Astrocyte (in vitro differentiated cells and primary cell): ENCODE results near the gene POLE4. TPM values are rescaled to one million over a fixed set of nuclear protein-coding genes. Genes with fewer than 3 reads are reported as not detected.
A peak's percentile ranks its signal among the peaks of the same experiment; 100 is the strongest.

Experiments
- DNase-seq: peaks from one replicate; pipeline ENCODE4 v3.0.0-alpha.2; 2010; ENCODE audit warnings: low read depth
- FAIRE-seq: peaks from 2 replicates; lab custom pipeline; 2011; peaks lifted over from hg19 to GRCh38; lab: Jason Lieb, UNC
- H2AFZ ChIP-seq: 2 replicates; pipeline ENCODE4 v1.6.0; 2012; ENCODE audit warnings: low read depth, low read length, inconsistent platforms
- H3K27ac ChIP-seq: 2 replicates; pipeline ENCODE4 v1.5.1; 2011; ENCODE audit warnings: low read depth, low read length, inconsistent platforms
- H3K27me3 ChIP-seq: 2 replicates; pipeline ENCODE4 v1.6.0; 2011; ENCODE audit warnings: low read length, inconsistent platforms; ENCODE audit not compliant: insufficient read depth
- H3K36me3 ChIP-seq: 2 replicates; pipeline ENCODE4 v1.5.1; 2011; ENCODE audit warnings: low read length, inconsistent platforms; ENCODE audit not compliant: insufficient read depth
- H3K4me1 ChIP-seq: 2 replicates; pipeline ENCODE4 v1.5.1; 2011; ENCODE audit warnings: low read length, inconsistent platforms; ENCODE audit not compliant: insufficient read depth
- H3K4me2 ChIP-seq: 2 replicates; pipeline ENCODE4 v1.6.0; 2012; ENCODE audit warnings: low read length, inconsistent platforms
- H3K4me3 ChIP-seq: 2 replicates; pipeline ENCODE4 v1.5.1; 2011; ENCODE audit warnings: low read depth, mild to moderate bottlenecking, low read length, inconsistent platforms; ENCODE audit not compliant: insufficient read depth
- H3K79me2 ChIP-seq: 2 replicates; pipeline ENCODE4 v1.6.0; 2012; ENCODE audit warnings: mild to moderate bottlenecking, low read length, inconsistent platforms; ENCODE audit not compliant: insufficient read depth
- H3K9ac ChIP-seq: 2 replicates; pipeline ENCODE4 v1.6.0; 2012; ENCODE audit warnings: mild to moderate bottlenecking, low read length, inconsistent platforms
- H3K9me3 ChIP-seq: 2 replicates; pipeline ENCODE4 v1.5.1; 2012; ENCODE audit warnings: low read depth, mild to moderate bottlenecking, low read length, inconsistent platforms; ENCODE audit not compliant: insufficient read depth
- H4K20me1 ChIP-seq: 2 replicates; pipeline ENCODE4 v1.6.0; 2012; ENCODE audit warnings: low read length, inconsistent platforms; ENCODE audit not compliant: insufficient read depth
- H3K27ac Mint-ChIP-seq: one replicate; pipeline ENCODE4 v1.8.0; 2021; ENCODE audit warnings: mild to moderate bottlenecking, mixed read lengths; ENCODE audit not compliant: unreplicated experiment
- H3K27me3 Mint-ChIP-seq: one replicate; pipeline ENCODE4 v1.8.0; 2021; ENCODE audit warnings: low read depth, mixed read lengths; ENCODE audit not compliant: unreplicated experiment
- H3K36me3 Mint-ChIP-seq: one replicate; pipeline ENCODE4 v1.8.0; 2021; ENCODE audit warnings: low read depth, mixed read lengths; ENCODE audit not compliant: unreplicated experiment
- H3K4me1 Mint-ChIP-seq: one replicate; pipeline ENCODE4 v1.8.0; 2021; ENCODE audit warnings: low read depth, mixed read lengths; ENCODE audit not compliant: unreplicated experiment
- H3K4me3 Mint-ChIP-seq: one replicate; pipeline ENCODE4 v1.8.0; 2021; ENCODE audit warnings: mild to moderate bottlenecking, moderate library complexity, mixed read lengths; ENCODE audit not compliant: unreplicated experiment
- H3K9me3 Mint-ChIP-seq: one replicate; pipeline ENCODE4 v1.8.0; 2021; ENCODE audit warnings: mild to moderate bottlenecking, mixed read lengths; ENCODE audit not compliant: unreplicated experiment
- EZH2 ChIP-seq: IDR thresholded peaks from 2 replicates; pipeline ENCODE4 v1.6.1; 2012; ENCODE audit warnings: mild to moderate bottlenecking, low read length, inconsistent platforms; ENCODE audit not compliant: insufficient read depth
- total RNA-seq: library from RNA; stranded (reverse); gene quantifications from 2 replicates; pipeline ENCODE4 v1.2.1, GENCODE V29; 2021
- TF ChIP-seq, protein P1 (sequence below): IDR thresholded peaks from 2 replicates; pipeline ENCODE4 v1.5.1; 2011; ENCODE audit warnings: low read depth, mild to moderate bottlenecking, inconsistent platforms, low read length, moderate library complexity; ENCODE audit not compliant: insufficient read depth

Gene POLE4
- total RNA-seq, 1 donor from 2014 or later, result 57.2 TPM

DNA sequence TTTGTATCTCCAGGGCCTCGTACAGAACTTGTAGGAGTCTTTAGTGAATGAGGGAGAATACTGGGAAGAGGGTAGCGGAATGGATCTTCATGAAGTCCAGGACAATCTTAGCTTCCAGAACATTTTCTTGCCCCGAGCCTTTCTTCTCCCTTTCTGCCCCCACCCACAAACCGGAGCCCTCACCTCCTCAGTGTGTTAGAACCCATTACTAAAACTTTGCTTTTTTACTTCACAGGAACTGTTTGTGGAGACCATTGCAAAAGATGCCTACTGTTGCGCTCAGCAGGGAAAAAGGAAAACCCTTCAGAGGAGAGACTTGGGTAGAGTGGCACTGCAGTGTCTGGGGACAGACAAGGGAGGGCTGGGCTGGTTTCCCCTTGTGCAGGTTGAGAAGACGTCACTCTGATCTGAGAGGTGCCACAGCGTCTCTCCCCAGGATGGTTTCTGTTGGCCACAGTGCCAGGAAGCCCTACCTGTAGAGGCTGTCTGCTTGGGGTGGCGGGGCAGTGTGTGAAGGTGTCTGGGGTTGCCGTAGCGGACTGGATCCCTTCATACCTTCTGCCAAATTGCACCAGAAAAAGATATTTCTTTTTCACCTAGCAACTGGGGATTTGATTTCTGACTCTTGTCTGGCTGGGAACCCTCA is 786 bp downstream of the POLE4 start:
- peaks cover 8% of the 10 kb centered on the region for H3K36me3 ChIP-seq
- H3K4me1 Mint-ChIP-seq, result peaks cover 9% of the 10 kb centered on the region
- peak overlapping the region; percentile 87 for H3K9ac ChIP-seq
- peak overlapping the region; percentile 100 for H2AFZ ChIP-seq
- H3K4me1 ChIP-seq, result peaks cover 9% of the 10 kb centered on the region
- peaks cover 16% of the 10 kb centered on the region for H3K36me3 Mint-ChIP-seq
- no peaks in the 10 kb centered on the region for H3K9me3 ChIP-seq
- H3K9me3 Mint-ChIP-seq, result peaks cover 2% of the 10 kb centered on the region
- DNase-seq (no peak), FAIRE-seq (no peak)
- H3K79me2 ChIP-seq, result no peaks in the 10 kb centered on the region
- TF ChIP-seq, protein P1, sequence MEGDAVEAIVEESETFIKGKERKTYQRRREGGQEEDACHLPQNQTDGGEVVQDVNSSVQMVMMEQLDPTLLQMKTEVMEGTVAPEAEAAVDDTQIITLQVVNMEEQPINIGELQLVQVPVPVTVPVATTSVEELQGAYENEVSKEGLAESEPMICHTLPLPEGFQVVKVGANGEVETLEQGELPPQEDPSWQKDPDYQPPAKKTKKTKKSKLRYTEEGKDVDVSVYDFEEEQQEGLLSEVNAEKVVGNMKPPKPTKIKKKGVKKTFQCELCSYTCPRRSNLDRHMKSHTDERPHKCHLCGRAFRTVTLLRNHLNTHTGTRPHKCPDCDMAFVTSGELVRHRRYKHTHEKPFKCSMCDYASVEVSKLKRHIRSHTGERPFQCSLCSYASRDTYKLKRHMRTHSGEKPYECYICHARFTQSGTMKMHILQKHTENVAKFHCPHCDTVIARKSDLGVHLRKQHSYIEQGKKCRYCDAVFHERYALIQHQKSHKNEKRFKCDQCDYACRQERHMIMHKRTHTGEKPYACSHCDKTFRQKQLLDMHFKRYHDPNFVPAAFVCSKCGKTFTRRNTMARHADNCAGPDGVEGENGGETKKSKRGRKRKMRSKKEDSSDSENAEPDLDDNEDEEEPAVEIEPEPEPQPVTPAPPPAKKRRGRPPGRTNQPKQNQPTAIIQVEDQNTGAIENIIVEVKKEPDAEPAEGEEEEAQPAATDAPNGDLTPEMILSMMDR, result no peak
- TF ChIP-seq EZH2, result no peak
- peak overlapping the region; percentile 74 for H3K4me3 ChIP-seq
- H4K20me1 ChIP-seq, result no peaks in the 10 kb centered on the region
- H3K27me3 ChIP-seq, result no peaks in the 10 kb centered on the region
- no peaks in the 10 kb centered on the region for H3K27me3 Mint-ChIP-seq
- H3K27ac Mint-ChIP-seq, result peak overlapping the region; percentile 34
- H3K4me2 ChIP-seq, result peak overlapping the region; percentile 92
- H3K27ac ChIP-seq, result no peak overlapping the region
- H3K4me3 Mint-ChIP-seq, result peak overlapping the region; percentile 86

DNA sequence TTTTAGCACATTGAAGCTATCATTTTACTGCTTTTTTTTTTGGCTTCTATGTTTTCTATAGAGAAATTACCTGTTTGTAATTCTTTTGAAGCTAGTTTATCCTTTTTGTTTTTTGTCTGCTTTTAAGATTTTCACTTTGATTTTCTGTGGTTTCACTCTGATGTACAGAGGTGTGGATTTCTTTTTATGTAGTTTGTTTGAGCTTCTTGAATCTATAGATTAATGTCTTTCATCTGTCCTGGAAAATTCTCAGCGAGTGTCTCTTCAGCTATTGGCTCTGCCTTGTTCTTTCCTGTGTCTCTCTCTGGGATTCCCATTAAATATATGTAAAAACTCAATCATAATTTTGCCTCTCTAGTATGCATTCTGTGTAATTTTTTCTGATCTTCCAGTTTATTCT is 8.4 kb downstream of the POLE4 start:
- no peak overlapping the region for H3K4me2 ChIP-seq
- H3K79me2 ChIP-seq, result no peaks in the 10 kb centered on the region
- Mint-ChIP-seq H3K9me3 (no peaks in the 10 kb centered on the region), H3K27ac (no peak overlapping the region), H3K27me3 (no peaks in the 10 kb centered on the region), H3K36me3 (peaks cover 3% of the 10 kb centered on the region), H3K4me3 (no peak overlapping the region), H3K4me1 (no peaks in the 10 kb centered on the region)
- H4K20me1 ChIP-seq, result no peaks in the 10 kb centered on the region
- no peak overlapping the region for H3K4me3 ChIP-seq
- no peak overlapping the region for H2AFZ ChIP-seq
- TF ChIP-seq, protein P1, result no peak
- no peak for TF ChIP-seq EZH2
- H3K4me1 ChIP-seq, result no peaks in the 10 kb centered on the region
- H3K9ac ChIP-seq, result no peak overlapping the region
- FAIRE-seq, result no peak
- no peaks in the 10 kb centered on the region for H3K27me3 ChIP-seq
- peaks cover 7% of the 10 kb centered on the region for H3K36me3 ChIP-seq
- H3K27ac ChIP-seq, result no peak overlapping the region
- no peak for DNase-seq
- H3K9me3 ChIP-seq, result no peaks in the 10 kb centered on the region

DNA sequence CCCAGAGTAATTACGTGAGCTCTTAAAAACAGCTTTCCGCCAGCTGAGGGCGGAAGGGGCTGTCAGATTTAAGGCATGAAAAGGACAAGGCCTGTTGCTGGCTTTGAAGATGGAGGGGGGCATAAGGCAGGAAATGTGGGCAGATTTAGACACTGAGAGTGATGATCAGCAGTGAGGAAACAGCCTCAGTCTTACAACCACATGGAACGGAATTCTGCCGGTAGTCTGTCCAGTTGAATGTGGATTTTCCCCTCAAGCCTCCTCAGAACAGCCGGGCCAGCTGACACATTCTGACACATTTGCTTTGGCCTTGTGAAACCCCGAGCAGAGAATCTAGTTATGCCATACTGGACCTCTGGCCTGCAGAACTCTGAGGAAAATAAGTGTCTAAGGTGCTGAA is 16.6 kb downstream of the POLE4 start:
- Histone ChIP-seq H2AFZ (no peak overlapping the region), H3K4me2 (no peak overlapping the region), H3K27ac (no peak overlapping the region), H3K27me3 (no peaks in the 10 kb centered on the region), H4K20me1 (no peaks in the 10 kb centered on the region), H3K79me2 (no peaks in the 10 kb centered on the region), H3K4me3 (no peak overlapping the region), H3K4me1 (no peaks in the 10 kb centered on the region), H3K36me3 (no peaks in the 10 kb centered on the region), H3K9me3 (no peaks in the 10 kb centered on the region), H3K9ac (no peak overlapping the region)
- H3K9me3 Mint-ChIP-seq, result no peaks in the 10 kb centered on the region
- no peaks in the 10 kb centered on the region for H3K36me3 Mint-ChIP-seq
- FAIRE-seq, result no peak
- H3K4me3 Mint-ChIP-seq, result no peak overlapping the region
- no peaks in the 10 kb centered on the region for H3K4me1 Mint-ChIP-seq
- no peak for TF ChIP-seq EZH2
- TF ChIP-seq, protein P1, result no peak
- DNase-seq, result no peak
- no peaks in the 10 kb centered on the region for H3K27me3 Mint-ChIP-seq
- no peak overlapping the region for H3K27ac Mint-ChIP-seq
